COR-L47 (cell line): ENCODE results near the gene SMCHD1.
"Not testable (repeated sequence)": the region's sequence is repeated elsewhere in the genome, so short reads cannot be mapped to it uniquely, and the experiment has no call there.

Experiments used
- DNase-seq: peaks from one replicate; lab custom pipeline; 2025; lab: John Stamatoyannopoulos, UW

SMCHD1 gene

GRCh38 chr18:2657788-2658458, 2.4 kb downstream of the SMCHD1 start:
- no peak for DNase-seq

GRCh38 chr18:2660849-2661248, 5.3 kb downstream of the SMCHD1 start:
- DNase-seq: not testable (repeated sequence)

DNA sequence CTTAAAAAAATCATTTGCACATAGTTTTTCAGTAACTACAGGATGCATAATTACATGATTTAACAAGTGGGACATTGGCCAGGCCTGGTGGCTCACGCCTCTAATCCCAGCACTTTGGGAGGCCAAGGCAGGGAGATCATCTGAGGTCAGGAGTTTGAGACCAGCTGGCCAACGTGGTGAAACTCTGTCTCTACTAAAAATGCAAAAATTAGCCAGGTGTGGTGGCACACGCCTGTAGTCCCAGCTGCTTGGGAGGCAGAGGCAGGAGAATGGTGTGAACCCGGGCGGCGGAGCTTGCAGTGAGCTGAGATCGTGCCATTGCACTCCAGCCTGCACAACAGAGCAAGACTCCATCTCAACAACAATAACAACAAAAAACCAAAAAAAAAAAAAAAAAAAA, 6.8 kb downstream of the SMCHD1 start:
- not testable (repeated sequence) for DNase-seq

- DNase-seq: no peak
These were observed 7.5 kb downstream of the SMCHD1 start for GRCh38 chr18:2662990-2663389.

- DNase-seq: no peak
These were observed 16.9 kb downstream of the SMCHD1 start for GRCh38 chr18:2672410-2672809.

DNA sequence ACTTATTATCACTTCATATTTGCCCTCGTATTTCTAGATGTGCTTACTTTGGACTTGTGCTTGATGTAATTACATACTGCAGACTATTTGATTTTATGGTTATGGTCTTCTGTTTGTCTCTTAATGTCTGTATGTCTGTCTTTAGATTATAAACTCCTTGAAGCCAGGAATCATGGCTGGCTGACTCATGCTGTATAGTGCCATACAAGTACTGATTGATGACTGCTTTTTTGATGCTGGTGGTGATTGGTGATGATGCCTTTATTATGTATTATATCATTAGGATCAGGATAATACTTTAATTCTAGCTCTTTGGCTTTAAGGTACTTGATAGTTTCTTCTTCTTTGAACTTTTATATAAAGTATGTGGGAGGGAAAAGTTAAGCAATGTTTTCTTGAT, 17.3 kb downstream of the SMCHD1 start:
- DNase-seq: no peak

- DNase-seq: not testable (repeated sequence)
These were observed 23.4 kb downstream of the SMCHD1 start for GRCh38 chr18:2678933-2679332.

GRCh38 chr18:2680216-2680792, 24.8 kb downstream of the SMCHD1 start:
- DNase-seq: no peak

DNA sequence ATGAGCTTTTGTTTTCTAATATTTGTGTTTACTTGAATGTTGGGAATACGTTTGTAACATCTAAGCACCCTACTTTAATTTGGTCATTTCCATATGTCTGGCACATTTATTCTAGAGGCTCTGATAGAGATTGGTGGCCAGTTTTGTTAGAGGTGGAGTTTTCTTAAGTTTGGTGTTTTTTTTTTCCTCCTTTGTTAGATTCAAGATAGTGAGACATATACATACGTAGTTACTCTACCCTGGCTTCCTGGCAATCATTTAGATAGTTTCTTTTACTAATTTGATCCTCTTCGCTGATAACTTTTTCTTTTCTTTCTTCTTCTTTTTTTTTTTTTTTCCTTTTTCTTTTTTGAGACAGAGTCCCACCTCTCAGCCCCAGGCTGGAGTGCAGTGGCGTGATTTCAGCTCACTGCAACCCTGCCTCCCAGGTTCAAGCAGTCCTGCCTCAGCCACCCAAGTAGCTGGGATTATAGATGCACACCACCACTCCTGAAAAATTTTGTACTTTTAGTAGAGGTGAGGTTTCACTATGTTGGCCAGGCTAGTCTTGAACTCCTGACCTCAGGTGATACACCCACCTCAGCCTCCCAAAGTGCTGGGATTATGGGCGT, 26.6 kb downstream of the SMCHD1 start:
- DNase-seq: no peak

GRCh38 chr18:2683055-2683454, 27.5 kb downstream of the SMCHD1 start:
- DNase-seq: no peak

- DNase-seq: no peak
These were observed 30.9 kb downstream of the SMCHD1 start for GRCh38 chr18:2686349-2686968.

GRCh38 chr18:2687390-2688001, 32.0 kb downstream of the SMCHD1 start:
- no peak for DNase-seq

DNA sequence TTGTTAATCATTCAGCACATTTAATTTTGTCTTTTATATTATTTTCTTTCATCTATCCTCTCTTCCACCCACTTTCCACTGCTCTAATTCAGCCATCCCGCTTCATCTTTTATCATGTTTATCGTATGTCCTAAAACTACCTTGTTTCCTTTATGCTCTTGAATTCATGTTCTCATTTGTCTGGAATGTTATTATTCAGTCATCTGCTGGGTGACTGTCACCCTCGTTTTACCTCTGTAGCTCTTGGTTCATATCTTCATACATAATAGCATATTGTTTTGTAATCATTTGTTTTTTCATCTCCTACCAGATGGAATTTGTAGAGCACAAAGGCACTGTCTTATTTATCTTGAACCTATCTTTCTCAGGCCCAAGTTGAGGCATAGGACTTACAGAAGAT, 37.0 kb downstream of the SMCHD1 start:
- no peak for DNase-seq

GRCh38 chr18:2697184-2697583, 41.7 kb downstream of the SMCHD1 start:
- no peak for DNase-seq

DNA sequence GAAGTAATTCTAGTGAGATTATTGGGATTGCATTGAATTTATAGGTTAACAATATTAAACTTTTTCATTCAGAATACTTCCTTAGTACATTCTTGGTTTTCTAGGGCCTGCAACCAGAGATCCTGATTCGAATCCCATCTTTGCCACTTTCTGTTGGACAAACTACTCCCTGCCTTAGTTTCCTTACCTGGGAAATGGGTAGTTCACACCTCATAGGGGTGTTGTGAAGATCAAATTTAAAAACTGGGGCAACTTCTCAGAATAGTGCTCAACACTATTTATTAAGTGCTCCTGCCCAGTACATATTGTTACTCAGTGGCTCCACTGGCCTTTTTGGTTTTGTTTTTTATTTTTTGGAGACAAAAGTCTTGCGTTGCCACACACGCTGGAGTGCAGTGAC, 43.5 kb downstream of the SMCHD1 start:
- DNase-seq: no peak

DNA sequence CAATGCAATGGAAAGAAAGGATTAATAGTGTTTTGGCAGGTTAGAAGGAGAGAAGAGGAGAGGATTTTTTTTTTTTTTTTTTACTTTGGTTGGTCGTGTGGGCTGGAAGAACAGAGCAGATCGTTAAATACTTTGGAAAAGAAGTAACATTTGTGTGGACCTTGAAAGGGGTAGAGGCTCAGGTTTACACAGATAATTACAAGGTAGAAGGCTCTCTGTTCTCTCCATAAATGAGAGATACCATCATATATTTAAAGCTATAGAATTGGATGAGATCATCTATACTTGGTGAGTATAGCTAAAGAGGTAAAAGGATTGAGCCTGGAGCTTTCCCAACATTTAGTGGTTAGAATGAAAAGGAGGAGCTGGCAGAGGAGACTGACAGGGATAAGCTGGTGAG, 49.0 kb downstream of the SMCHD1 start:
- no peak for DNase-seq

DNA sequence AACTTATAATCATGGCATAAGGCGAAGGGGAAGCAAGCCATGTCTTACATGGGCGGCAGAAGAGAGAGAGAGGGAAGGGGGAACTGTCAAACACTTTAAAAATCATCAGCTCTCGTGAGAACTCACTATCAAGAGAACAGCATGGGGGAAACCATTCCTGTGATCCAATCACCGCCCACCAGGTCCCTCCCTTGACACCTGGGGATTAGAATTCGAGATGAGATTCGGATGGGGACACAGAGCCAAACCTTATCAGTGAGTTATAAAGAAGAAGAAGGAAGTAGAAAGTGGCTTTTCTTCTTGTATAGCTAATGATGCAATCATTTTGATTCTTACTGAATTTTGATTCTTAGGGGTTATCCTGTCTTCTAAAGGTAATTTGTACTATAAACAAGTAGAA, 51.4 kb downstream of the SMCHD1 start:
- DNase-seq: no peak

DNA sequence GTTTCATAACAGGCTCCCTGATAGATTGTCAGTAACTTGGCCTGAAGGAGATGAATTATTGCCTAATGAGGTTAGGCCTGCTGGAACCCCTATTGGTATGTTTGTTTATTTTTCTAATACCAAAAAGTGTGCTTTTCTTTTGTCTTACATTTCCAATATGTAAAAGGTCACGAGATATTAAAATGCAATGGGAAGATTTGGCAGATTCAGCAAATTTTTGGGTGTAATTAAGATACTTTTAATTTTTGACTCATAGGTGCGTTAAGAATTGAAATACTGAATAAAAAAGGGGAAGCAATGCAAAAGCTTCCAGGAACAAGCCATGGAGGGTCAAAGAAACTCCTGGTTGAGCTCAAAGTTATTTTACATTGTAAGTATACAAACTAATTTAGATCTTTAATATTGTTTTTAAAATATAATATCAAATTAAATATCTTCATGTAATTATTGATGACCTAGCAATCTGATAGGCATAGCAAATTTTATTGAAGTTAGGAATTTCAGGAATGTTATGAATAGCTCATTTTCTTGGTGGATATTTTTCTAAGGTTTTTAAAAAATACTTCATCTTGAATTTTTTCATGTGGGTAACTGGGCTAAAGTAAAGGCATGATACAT, 52.1 kb downstream of the SMCHD1 start:
- no peak for DNase-seq

DNA sequence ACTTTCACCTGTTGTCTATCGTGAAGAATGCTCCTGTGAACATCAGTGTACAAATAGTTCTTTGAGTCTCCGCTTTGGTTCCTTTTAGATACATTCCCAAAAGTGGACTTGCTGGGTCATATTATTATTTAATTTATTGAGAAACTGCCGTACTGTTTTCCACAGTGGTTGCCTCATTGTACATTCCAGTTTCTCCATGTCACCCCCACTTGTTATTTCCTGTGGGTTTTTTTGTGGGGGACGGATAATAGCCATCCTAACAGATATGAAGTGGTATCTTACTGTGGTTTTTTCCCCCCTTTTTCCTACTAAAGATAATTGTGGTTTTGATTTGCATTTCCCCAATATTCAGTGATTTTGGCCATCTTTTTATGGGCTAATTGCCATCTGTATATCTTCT, 53.8 kb downstream of the SMCHD1 start:
- DNase-seq: no peak

GRCh38 chr18:2714140-2714539, 58.6 kb downstream of the SMCHD1 start:
- no peak for DNase-seq

DNA sequence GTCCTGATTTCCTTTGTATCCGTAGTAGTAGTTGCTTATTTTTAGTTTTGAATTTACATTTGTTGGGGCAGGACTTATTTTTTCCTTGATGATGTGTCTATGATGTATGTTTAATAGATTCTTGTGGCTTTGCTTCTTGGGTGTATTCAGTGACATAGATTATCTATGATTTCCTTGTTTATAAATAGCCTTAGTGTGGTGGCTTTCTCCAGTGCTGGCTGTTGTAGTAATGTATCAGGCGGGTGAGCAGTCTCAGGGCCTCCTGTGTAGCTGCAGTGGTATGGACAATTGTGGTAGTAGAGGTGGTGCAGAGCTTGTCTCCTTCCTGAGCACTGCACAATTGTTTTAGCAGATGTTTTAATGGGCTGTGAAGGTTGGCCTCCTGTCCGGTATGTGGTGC, 60.5 kb downstream of the SMCHD1 start:
- DNase-seq: no peak
